Thoracic aorta (tissue), 2 donors: ENCODE data around the gene FLG2. TPM values are rescaled to one million over a fixed set of nuclear protein-coding genes. Genes with fewer than 3 reads are reported as not detected.
A peak's percentile ranks its signal among the peaks of the same experiment; 100 is the strongest.

Experiments used
- ATAC-seq: fragments of 150-250 bp; one replicate; pipeline ENCODE4 v1.8.0; 2017; ENCODE audit warnings: low read depth; ENCODE audit not compliant: insufficient number of reproducible peaks, low FRiP score
- DNase-seq: peaks from one replicate; pipeline ENCODE4 v3.0.0-alpha.2; 2020; ENCODE audit warnings: low spot score
- H3K27ac ChIP-seq, 2 donors: fragments of 200-600 bp; sonication (generic); 1 replicate in 1 of 2; 2 replicates in 1 of 2; pipeline ENCODE4 v1.5.1; 2016; ENCODE audit warnings: mild to moderate bottlenecking in 2 of 2, moderate library complexity in 2 of 2
- H3K27me3 ChIP-seq: fragments of 200-600 bp; sonication (generic); replicated peaks from 2 replicates; pipeline ENCODE4 v1.6.0; 2016; ENCODE audit warnings: mild to moderate bottlenecking; ENCODE audit not compliant: insufficient read depth
- H3K36me3 ChIP-seq: fragments of 200-600 bp; sonication (generic); one replicate; pipeline ENCODE4 v1.5.1; 2016
- H3K4me1 ChIP-seq, 2 donors: fragments of 200-600 bp; sonication (generic); 1 replicate in 1 of 2; 2 replicates in 1 of 2; pipeline versions ENCODE4 v1.5.1 to v1.6.0; 2016; ENCODE audit warnings: low read depth in 2 of 2, mild to moderate bottlenecking in 1 of 2; ENCODE audit not compliant: control insufficient read depth in 1 of 2
- H3K4me3 ChIP-seq: fragments of 200-600 bp; sonication (generic); 2 replicates; pipeline ENCODE4 v1.5.1; 2016; ENCODE audit warnings: mild to moderate bottlenecking
- H3K9me3 ChIP-seq: fragments of 200-600 bp; sonication (generic); 2 replicates; pipeline ENCODE4 v1.5.1; 2016
- CTCF ChIP-seq: fragments of 200-600 bp; sonication (generic); IDR thresholded peaks from one replicate; pipeline ENCODE4 v1.5.1; 2019; ENCODE audit warnings: antibody characterized with exemption
- total RNA-seq, 2 donors: library from RNA; depleted of rRNA; stranded (reverse); fragments of >200 nt; gene quantifications; one replicate each; pipeline versions ENCODE4 v1.1.0 to v1.2.3, GENCODE V29; 2016

Gene FLG2
- total RNA-seq, 2 donors from 2014 or later, result 2.6 TPM; not detected in 1

- peak; percentile 78 for TF ChIP-seq CTCF
- DNase-seq (no peak), ATAC-seq (no peak)
- Histone ChIP-seq H3K27ac (no peak overlapping the region), H3K27me3 (no peaks in the 10 kb centered on the region), H3K4me3 (no peak overlapping the region), H3K36me3 (no peaks in the 10 kb centered on the region), H3K9me3 (no peaks in the 10 kb centered on the region), H3K4me1 (no peaks in the 10 kb centered on the region)
Observed at GRCh38 chr1:152347116-152347728, 12.6 kb downstream of the FLG2 start.

- ATAC-seq, result no peak
- TF ChIP-seq CTCF, result no peak
- no peak for DNase-seq
- no peak overlapping the region for H3K4me3 ChIP-seq
- no peaks in the 10 kb centered on the region for H3K27me3 ChIP-seq
- no peaks in the 10 kb centered on the region for H3K4me1 ChIP-seq
- no peaks in the 10 kb centered on the region for H3K36me3 ChIP-seq
- H3K9me3 ChIP-seq, result no peaks in the 10 kb centered on the region
- no peak overlapping the region for H3K27ac ChIP-seq
Observed at GRCh38 chr1:152344438-152344837, 15.4 kb downstream of the FLG2 start.

GRCh38 chr1:152343006-152343405 is 16.8 kb downstream of the FLG2 start:
- H3K4me3 ChIP-seq, result no peak overlapping the region
- H3K36me3 ChIP-seq, result no peaks in the 10 kb centered on the region
- no peaks in the 10 kb centered on the region for H3K27me3 ChIP-seq
- H3K4me1 ChIP-seq, result no peaks in the 10 kb centered on the region
- no peaks in the 10 kb centered on the region for H3K9me3 ChIP-seq
- ATAC-seq (no peak), DNase-seq (no peak)
- no peak overlapping the region for H3K27ac ChIP-seq
- TF ChIP-seq CTCF, result no peak

- Histone ChIP-seq H3K4me1 (no peaks in the 10 kb centered on the region), H3K36me3 (no peaks in the 10 kb centered on the region), H3K4me3 (no peak overlapping the region), H3K9me3 (no peaks in the 10 kb centered on the region), H3K27me3 (no peaks in the 10 kb centered on the region), H3K27ac (no peak overlapping the region)
- no peak for TF ChIP-seq CTCF
- no peak for DNase-seq
- ATAC-seq, result no peak
Observed at GRCh38 chr1:152335399-152335798, 24.4 kb downstream of the FLG2 start.

GRCh38 chr1:152328801-152329391 is 30.9 kb downstream of the FLG2 start:
- Histone ChIP-seq H3K27me3 (no peaks in the 10 kb centered on the region), H3K4me1 (no peaks in the 10 kb centered on the region), H3K9me3 (no peaks in the 10 kb centered on the region), H3K36me3 (no peaks in the 10 kb centered on the region), H3K27ac (no peak overlapping the region), H3K4me3 (no peak overlapping the region)
- TF ChIP-seq CTCF, result no peak
- DNase-seq, result no peak
- no peak for ATAC-seq
